ENCODE measurements around the gene WDR93. TPM values are rescaled to one million over a fixed set of nuclear protein-coding genes. Genes with fewer than 3 reads are reported as not detected.

The WDR93 gene
- total and polyA plus RNA-seq, 12 donors: 0.14 to 0.43 (median 0.36) TPM; not detected in 4

DNA sequence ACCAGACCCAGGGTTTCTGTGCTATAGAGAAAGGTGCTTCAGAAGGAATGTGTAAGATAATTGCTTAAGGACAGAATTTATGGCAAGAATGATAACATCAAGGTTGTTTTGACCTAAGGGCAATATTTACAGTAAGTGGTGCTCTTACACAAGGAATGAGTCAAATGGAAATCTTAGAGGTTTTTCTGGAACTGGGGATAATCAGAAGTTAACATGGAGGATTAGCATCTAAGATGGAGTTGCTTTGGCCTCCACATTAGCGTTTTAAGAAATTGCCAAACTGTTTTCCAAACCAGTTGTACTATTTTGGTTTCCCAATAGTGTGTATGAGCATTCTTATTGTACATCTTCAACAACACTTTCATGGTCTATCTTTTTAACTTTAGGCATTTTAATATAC lies 3.1 kb downstream of the WDR93 start:
- TF ChIP-seq CTCF (IDR thresholded peaks at IDR 0.05) (no peak), POLR2A (IDR thresholded peaks at IDR 0.05) (no peak)
- H3K36me3 ChIP-seq (replicated peaks in 1 of 2): no peaks in the 10 kb centered on the region
- no peaks in the 10 kb centered on the region for H3K9me3 ChIP-seq (replicated peaks in 1 of 3)
- H3K27me3 ChIP-seq: no peaks in the 10 kb centered on the region
- no peak overlapping the region for H3K27ac ChIP-seq
- no peak for DNase-seq
- intact Hi-C loops (cut with DNase I): loop anchor here in 1 of 2 donors (5.0 kb wide), 1 partner anchor 46 kb away; no protein-coding TSS in a partner anchor
- 64 to 79% (median 75%) methylated on average over 1 of the region's 1 CpG for WGBS, 4 donors
- no peak overlapping the region for H3K4me3 ChIP-seq
- H3K4me1 ChIP-seq (replicated peaks in 1 of 2): peaks cover 0 to 14% of the 10 kb centered on the region in 2 donors

DNA sequence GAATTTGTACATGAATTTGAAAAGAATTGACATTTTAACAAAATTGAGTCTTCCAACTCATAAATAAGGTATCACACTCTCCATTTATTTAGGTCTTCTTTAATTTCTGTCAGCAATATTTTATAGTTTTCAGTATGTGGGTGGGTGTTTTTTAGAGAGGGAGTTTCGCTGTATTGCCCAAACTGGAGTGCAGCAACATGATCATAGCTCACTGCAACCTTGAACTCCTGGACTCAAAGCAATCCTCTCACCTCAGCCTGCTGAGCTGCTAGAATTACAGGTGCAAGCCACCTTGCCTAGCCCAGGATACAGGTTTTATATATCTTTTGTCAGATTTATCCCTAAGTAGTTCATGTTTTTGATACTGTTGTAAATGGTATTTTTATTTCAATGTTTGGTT lies 4.6 kb downstream of the WDR93 start:
- no peak for DNase-seq

GRCh38 chr15:89704411-89704810 lies 13.8 kb downstream of the WDR93 start:
- Histone ChIP-seq H3K9me3 (replicated peaks in 1 of 3) (no peaks in the 10 kb centered on the region), H3K27ac (no peak overlapping the region), H3K27me3 (no peaks in the 10 kb centered on the region), H3K36me3 (replicated peaks in 1 of 2) (no peaks in the 10 kb centered on the region), H3K4me1 (replicated peaks in 1 of 2) (no peaks in the 10 kb centered on the region), H3K4me3 (no peak overlapping the region)
- DNase-seq: no peak
- no peak for TF ChIP-seq CTCF (IDR thresholded peaks at IDR 0.05)
- TF ChIP-seq POLR2A (IDR thresholded peaks at IDR 0.05): no peak
- intact Hi-C loops (cut with DNase I): no loop called here

More for the DNA sequence above, 4.6 kb downstream of the WDR93 start:
- TF ChIP-seq POLR2A (IDR thresholded peaks at IDR 0.05) (no peak), CTCF (IDR thresholded peaks at IDR 0.05) (no peak)
- Histone ChIP-seq H3K27me3 (no peaks in the 10 kb centered on the region), H3K4me3 (no peak overlapping the region), H3K9me3 (replicated peaks in 1 of 3) (no peaks in the 10 kb centered on the region), H3K4me1 (replicated peaks in 1 of 2) (no peaks in the 10 kb centered on the region), H3K27ac (no peak overlapping the region), H3K36me3 (replicated peaks in 1 of 2) (no peaks in the 10 kb centered on the region)
- intact Hi-C loops (cut with DNase I): no loop called here
- WGBS, 4 donors: 80 to 92% (median 84%) methylated on average over 1 of the region's 1 CpG

DNA sequence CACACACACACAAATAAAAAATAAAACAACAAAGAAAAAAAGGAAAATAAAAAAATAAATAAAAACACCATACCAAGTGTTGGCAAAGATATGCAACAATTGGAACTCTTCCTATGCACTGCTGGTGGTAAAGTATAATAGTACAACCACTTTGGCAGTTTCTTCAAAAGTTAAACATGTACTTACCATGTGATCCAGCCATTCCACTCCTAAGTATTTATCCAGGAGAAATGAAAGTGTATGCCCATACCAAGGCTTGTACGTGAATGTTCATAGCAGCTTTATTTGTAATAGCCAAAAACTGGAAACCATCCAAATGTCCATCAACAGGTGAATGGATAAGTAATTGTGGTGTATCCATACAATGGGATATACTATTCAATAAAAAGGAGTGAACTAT lies 17.0 kb downstream of the WDR93 start:
- Histone ChIP-seq H3K36me3 (replicated peaks in 1 of 2) (no peaks in the 10 kb centered on the region), H3K9me3 (replicated peaks in 1 of 3) (no peaks in the 10 kb centered on the region), H3K4me3 (no peak overlapping the region), H3K27ac (no peak overlapping the region), H3K27me3 (no peaks in the 10 kb centered on the region), H3K4me1 (replicated peaks in 1 of 2) (no peaks in the 10 kb centered on the region)
- DNase-seq: no peak
- intact Hi-C loops (cut with DNase I): no loop called here
- TF ChIP-seq POLR2A (IDR thresholded peaks at IDR 0.05) (no peak), CTCF (IDR thresholded peaks at IDR 0.05) (no peak)
- 82 to 88% (median 85%) methylated on average over 1 of the region's 1 CpG for whole genome bisulfite sequencing, 4 donors

Data from adrenal gland (tissue), 12 donors.